Stimulated activated CD4-positive, alpha-beta T cell treated with anti-CD3 and anti-CD28 coated beads, Interleukin-2, amount 100 ng/mL, for 4 hours (primary cell): ENCODE measurements around the gene CLTA.
"Not testable (repeated sequence)": the region's sequence is repeated elsewhere in the genome, so short reads cannot be mapped to it uniquely, and the experiment has no call there.

Source experiments
- DNase-seq: peaks from one replicate; pipeline ENCODE4 v3.0.0-alpha.2; 2020; ENCODE audit warnings: low read depth

Gene CLTA

DNA sequence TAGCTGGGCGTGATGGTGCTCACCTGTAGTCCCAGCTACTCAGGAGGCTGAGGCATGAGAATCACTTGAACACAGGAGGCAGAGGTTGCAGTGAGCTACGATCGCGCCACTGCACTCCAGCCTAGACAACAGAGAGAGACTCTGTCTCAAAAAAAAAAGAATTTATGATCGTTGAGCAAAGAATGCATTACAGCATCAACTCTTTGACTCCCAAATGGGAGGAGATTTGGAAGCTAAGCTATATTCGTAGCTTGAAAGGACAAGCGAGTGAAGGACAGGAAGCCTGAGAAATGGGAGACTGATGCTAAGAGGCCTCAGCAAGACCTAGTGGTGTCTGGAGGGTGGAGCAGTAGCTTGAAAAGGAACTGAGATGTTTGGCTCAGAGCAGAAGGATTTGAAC is 31.8 kb upstream of the CLTA start:
- DNase-seq: no peak

GRCh38 chr9:36159509-36159908 is 31.2 kb upstream of the CLTA start:
- not testable (repeated sequence) for DNase-seq

GRCh38 chr9:36160126-36160525 is 30.6 kb upstream of the CLTA start:
- DNase-seq: not testable (repeated sequence)

DNA sequence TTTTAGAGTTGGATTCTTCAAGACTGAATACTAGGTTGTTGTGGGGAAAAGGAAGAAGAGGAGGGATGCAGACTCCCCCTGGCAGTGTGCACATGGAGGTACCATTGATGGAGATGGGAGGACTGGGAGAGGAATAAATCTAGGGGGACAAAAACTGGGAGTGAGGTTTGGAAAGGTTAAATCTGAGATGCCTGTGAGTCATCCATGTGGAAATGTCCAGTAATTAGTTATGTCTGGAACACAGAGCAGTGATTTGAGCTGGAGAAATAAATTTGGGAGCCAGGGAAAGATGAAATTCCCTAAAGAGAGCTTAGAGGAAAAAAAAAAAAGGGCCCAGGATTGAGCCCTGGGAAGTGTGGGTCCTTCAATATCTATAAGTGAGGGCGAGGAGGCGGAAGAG is 29.5 kb upstream of the CLTA start:
- no peak for DNase-seq

DNA sequence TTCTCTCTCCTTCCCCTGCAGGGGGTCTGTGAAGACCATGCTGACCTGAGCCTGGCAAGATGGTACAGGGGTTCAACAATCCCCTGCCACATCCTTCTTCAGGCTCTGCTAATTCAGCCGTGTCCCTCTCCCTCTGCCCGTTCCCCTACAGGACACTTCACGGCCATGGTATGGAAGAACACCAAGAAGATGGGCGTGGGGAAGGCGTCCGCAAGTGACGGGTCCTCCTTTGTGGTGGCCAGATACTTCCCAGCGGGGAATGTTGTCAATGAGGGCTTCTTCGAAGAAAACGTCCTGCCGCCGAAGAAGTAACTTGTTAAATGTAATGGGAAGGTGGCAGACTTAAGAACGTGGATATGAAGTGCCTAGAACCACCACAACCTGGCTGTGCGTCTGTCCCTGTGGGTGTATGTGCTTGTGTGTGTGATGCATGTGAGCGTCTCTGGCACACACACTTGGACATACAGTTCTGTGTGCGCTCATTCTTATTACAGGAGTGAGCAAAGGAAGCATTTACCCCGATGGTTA is 28.4 kb upstream of the CLTA start:
- DNase-seq: no peak

GRCh38 chr9:36163049-36163785 is 27.5 kb upstream of the CLTA start:
- DNase-seq: no peak

DNA sequence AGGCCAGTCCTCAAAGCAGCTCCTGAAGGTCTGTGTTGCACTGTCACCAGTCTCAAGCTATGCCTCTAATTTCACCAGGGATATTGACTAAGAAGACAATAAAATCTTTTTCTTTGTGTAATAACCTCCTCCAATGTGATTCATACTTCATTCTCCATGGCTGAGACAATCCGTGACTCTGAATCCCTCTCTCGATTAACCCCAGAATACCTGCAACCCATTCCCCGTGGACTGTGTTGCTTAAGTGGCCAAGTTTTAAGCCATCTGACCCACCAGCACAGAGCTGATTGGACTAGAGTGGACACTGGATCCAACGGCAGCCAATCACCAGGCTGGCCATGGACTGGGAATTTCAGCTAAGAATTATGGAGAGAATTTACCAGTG is 26.9 kb upstream of the CLTA start:
- DNase-seq: no peak

GRCh38 chr9:36164372-36164771 is 26.3 kb upstream of the CLTA start:
- DNase-seq: no peak

DNA sequence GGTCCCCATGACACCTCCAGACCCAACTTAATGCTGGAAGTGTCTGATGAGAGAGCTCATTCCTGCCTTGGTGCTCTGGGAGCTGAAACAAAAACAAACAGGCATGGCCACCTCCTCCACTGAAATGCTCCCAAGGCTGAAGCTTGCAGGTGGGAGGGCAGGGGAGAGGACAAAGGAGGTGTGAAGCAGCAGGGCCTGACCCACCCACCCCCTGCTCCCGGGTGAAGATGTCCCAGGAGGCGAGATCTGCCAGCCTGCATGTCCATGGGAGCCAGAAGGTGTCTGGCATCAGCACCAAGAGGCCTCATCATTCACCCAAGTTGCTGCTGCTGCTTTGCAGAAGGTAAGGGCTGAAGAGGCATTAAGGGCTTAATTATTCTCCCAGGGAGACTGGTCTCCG is 25.7 kb upstream of the CLTA start:
- DNase-seq: no peak

DNA sequence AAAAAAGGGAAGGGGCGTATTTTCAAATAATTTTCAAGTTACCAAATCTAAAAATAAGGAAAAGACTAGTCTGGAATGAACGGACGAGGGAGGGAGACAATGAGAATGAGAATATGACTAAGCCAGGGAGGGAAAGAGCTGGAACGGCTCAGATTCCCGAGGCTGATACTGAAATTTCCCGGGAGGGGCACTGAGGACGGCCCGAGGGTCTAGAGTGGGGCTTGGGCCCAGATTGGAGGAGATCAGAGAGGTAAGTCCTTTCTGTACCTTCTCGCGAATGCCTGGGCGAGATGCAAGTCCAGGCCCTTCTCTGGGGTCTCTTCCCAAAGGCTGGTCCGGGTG is 24.9 kb upstream of the CLTA start:
- no peak for DNase-seq

DNA sequence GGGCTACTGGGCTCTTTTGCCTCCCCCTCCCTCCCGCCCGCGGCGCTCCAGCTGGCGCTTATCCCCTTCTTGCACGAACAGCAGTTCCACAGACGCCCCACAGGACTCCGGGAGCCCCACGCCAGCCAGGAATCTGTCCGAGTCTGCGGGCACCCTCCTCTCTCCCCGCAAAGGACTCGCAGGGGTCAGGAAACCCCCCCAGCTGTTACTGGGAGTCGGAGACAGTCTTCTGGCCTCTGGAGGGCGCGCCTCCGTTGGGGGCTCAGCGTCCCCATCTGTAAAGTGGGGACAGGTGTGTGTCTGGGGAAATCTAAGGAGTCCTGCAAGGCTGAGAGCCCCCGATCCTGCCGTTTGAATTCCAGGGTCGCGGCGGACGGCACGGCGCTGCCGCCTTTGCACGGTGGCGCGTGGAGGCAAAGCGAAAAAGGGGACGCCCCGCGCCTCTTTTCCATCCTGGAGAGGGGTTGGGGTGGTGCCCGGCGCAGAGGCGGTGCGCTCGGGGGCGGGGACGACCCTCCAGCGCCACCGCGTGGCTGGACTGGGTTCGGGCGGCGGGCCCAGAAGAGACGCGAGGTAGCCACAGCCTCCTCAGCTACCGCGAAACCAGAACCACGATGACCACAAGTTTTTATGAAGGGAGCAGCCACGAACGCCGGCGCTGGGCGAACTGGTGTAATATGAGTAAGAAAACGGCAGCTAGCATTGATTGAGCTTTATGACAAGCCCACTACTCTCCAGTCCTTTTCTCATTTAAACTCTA is 24.4 kb upstream of the CLTA start:
- peak; percentile 67 for DNase-seq

- no peak for DNase-seq
Measured at GRCh38 chr9:36169166-36169565, 21.6 kb upstream of the CLTA start, which contains the start of gene CCIN. Gene CCIN (plus strand): TSS chr9:36169388. CDS start chr9:36169503, 115 bp downstream.

DNA sequence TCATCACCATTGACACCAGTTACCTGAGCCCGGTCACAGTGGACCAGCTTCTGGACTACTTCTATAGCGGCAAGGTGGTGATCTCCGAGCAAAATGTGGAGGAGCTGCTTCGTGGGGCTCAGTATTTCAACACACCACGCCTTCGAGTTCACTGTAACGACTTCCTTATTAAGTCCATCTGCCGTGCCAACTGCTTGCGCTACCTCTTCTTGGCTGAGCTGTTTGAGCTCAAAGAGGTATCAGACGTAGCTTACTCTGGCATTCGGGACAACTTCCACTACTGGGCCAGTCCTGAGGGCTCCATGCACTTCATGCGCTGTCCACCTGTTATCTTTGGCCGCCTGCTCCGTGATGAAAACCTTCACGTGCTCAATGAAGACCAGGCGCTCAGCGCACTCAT is 21.0 kb upstream of the CLTA start:
- DNase-seq: no peak

- DNase-seq: no peak
Measured at GRCh38 chr9:36170531-36170930, 20.2 kb upstream of the CLTA start.

- no peak for DNase-seq
Measured at GRCh38 chr9:36173861-36174260, 16.9 kb upstream of the CLTA start.

- DNase-seq: no peak
Measured at GRCh38 chr9:36174271-36174670, 16.4 kb upstream of the CLTA start.

DNA sequence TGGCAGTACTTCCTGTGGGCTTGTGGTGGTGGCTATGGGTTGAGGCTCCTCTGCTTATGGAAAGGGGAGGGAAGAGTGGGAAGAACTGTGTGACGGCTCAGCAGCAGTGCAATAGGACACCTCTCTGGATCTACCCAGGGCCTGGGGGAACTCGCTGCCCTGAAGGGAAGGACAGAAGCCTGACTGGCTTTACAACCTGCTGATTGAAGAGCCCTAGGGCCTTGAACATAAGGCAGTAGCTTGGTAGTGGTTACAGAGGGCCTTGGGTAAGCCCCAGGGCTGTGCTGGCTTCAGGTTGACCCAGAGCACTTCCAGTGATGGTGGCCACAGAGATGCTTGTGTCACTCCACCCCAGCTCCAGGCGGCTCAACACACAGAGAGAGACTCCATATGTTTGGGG is 16.0 kb upstream of the CLTA start:
- DNase-seq: no peak

DNA sequence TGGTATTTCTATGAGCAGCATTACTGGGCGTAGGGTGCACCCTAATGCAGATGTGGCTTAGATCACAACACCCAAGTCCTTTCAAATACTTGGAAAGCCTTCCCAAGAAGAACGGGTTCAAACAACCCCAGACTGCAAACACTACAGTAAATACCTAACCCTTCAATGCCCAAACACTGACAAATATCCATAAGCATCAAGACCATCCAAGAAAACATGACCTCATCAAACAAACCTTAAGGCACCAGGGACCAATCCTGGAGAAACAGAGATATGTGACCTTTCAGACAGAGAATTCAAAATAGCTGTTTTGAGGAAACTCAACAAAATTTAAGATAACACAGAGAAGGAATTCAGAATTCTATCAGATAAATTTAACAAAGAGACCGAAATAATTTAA is 15.5 kb upstream of the CLTA start:
- not testable (repeated sequence) for DNase-seq

- not testable (repeated sequence) for DNase-seq
Measured at GRCh38 chr9:36176496-36176895, 14.2 kb upstream of the CLTA start.

GRCh38 chr9:36177571-36177970 is 13.2 kb upstream of the CLTA start:
- no peak for DNase-seq

DNA sequence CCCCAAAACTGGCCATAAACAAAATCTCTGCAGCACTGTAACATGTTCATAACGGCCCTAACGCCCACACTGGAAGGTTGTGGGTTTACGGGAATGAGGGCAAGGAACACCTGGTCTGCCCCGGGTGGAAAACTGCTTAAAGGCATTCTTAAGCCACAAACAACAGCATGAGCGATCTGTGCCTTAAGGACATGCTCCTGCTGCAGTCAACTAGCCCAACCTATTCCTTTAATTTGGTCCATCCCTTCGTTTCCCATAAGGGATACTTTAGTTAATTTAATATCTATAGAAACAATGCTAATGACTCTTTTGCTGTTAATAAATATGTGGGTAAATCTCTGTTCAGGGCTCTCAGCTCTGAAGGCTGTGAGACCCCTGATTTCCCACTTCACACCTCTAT is 10.5 kb upstream of the CLTA start:
- not testable (repeated sequence) for DNase-seq

DNA sequence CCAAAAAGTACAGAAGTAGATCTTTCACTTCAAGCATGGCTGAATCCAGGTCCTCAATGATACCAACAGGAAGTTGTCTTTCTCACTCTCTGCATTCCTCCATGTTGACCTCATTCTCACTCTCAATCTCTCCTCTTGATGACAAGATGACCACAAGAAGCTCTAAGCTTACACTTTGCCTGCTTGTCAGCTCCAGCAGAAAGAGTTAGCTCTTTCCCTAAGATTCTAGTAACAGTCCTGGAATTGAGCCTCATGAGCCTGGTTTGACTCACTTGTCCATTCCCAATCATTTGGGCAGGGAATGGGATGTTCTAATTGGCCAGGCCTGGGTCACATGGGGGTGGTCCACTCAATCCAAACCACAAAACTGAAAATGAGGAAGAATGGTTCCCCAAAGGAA is 3.3 kb upstream of the CLTA start:
- DNase-seq: no peak

DNA sequence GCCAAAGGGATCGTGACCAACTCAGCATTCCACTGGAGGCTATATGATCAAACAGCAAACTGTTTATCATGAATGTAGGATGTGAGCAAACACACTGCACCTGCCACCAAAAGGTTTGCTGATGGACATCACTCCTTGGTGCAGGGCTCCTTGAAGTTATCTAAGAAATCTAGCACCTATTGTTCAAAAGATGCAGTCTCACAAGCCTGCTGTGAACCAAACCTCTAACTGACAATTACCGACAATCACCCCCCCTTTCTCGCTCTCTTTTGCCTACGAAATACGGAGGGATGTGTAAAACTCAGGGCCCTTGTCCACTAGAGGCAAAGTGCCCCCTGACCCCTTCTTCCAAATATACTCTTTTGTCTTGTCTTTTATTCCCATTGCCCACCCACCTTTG is 2.5 kb upstream of the CLTA start:
- no peak for DNase-seq

- no peak for DNase-seq
Measured at GRCh38 chr9:36189976-36190375, 745 bp upstream of the CLTA start.
